DMS79 treated with DMSO at 0.1 percent for 48 hours (cell line): ENCODE data around the gene CD300LF.

Experiments
- DNase-seq: peaks from one replicate; lab custom pipeline; 2025; lab: John Stamatoyannopoulos, UW

CD300LF gene

DNA sequence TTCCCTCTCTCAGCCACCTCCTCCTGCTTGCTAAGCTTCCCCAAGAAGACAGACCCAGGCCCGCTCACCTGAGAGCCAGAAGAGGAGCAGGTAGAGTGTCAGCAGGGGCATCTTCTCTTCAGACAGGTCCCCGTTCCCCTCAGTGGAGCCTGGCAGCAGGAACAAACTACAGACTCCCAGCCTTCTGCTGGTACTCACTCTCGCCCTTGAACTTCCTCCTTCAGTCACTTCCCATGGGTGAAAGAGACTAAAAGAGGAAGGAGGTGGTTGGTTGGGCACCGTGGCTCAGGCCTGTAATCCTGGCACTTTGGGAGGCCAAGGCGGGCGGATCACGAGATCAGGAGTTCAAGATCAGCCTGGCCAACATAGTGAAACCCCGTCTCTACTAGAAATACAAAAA lies at the start of gene CD300LF:
Gene CD300LF (minus strand): TSS at position 168 of the 400 bp plus-strand sequence. CDS start 57 bp downstream, at position 111.
- no peak for DNase-seq

DNA sequence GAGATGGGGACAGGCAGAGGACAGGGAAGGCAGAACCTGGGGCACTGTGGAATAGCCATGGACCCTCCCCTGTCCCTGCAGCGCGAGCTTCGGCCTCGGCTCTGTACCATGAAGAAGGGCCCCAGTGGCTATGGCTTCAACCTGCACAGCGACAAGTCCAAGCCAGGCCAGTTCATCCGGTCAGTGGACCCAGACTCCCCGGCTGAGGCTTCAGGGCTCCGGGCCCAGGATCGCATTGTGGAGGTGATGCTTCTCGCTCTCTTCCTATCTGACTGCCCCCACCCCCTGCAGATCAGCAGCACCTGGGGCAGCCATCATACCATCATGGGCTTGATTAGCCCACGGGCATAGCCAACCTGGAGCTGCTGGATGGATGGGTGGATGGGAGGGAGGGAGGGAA lies 49.2 kb upstream of the CD300LF start:
- DNase-seq: no peak

DNA sequence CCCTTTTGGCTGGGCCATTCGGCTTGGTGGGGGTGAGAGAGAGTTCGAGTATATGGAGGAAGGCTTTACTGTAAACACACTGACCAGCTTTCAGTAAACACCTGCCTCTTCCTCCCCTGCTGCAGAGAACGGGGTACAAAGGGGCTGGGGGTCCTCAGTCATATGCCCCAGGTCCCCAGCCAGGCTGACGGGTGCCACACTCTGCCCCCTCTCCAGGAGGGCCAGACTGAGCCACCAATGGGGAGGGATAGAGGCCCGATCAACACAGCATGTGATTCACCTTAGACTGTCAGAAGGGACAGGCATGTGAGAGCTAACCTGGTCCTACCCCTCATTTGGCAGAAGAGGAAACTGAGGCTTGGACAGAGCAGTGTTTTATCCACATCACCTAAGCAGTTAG lies 48.7 kb upstream of the CD300LF start:
- DNase-seq: no peak

DNA sequence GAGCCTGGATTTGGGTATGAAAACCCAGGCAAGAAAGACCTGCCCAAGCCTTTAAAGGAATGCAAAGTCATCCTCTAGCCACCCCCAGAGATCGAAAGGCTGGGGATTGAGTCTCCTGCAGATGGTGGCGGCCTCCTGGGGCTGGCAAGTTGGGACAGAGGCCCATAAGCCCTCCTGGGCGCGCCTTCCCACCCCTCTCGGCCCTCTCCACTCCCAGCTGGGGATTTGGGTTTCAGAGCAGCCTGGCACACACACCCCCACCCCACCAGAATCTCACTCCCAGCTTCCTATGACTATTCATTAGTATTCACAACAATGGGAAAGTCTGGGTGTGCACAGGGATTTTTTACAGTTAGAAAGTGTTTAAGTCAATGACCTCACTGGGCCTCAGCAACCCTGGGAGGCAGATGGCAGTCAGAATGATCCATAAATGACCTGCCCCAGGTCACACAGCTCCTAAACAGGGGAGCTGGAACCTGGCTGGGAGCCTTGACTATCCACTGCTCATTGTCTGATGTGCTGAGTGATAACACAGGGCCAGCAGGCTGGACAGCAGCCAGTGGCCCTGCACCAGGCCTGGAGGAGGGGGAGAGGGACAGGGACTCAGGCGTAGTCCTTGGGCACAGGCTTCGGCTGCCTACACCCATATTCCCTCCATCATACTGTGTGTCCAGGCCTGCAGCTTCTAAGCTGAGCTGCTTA lies 47.8 kb upstream of the CD300LF start:
- DNase-seq: no peak

DNA sequence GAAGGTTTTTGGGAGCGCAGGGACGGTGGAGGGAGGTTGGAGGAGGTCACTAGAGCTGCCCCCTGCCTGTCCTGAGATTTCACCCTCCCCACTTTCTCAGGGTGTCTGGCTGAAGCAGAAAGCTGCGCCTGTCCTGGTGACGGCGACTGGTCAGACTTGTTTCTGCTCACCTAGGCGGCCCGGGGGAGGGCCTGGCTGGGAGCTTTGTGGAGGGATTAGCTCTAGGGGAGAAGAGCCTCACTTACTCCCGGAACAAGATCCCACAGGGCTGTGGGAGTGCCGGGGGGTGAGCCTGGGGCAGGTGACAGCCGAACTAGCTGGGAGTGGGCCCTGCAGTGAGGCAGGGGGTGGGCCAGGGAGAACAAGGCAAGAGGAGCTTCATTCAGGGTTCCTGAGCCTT lies 47.2 kb upstream of the CD300LF start:
- no peak for DNase-seq

DNA sequence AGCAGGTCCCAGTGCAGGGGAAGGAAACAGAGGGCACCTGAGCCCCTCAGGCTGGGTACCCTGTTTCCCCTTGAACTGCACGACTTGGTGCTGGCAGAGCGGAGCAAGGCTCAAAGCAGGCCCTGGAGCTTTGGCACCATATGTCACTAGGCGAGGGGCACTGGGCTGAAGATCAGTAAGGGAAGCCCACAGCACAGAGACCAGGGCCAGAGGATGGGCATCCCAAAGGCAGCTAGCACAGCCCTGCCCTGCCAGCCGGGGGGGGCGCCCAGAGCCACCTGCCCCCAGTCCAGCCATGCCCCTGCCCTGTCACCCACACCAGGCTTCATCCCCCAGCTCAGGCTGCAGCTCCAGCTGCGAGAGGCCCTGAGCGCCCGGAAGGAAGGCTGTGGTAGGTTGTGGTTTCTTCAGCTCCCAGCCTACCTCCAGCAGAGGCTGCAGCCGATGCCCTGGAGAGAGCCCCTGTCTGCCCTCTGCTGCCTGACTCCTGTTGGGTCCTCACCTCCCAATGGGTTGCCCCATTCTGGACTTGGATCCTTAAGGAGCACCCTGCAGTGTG lies 46.6 kb upstream of the CD300LF start:
- no peak for DNase-seq

DNA sequence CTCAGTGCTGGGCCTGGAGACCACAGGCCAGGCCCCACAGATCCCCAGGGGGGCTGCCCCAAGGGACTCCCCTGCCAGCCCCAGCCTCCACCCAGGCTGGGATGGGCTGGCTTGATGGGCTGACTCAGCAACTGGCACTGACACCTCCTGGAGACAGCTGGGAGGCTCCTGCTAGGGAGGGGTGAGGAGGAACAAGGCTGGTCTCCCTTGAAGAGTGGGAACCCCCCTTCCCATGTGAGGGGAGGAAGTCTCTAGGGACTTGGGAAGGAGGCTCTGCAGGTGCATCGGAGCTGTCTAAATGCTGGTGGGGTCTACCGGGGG lies 46.1 kb upstream of the CD300LF start:
- DNase-seq: no peak

DNA sequence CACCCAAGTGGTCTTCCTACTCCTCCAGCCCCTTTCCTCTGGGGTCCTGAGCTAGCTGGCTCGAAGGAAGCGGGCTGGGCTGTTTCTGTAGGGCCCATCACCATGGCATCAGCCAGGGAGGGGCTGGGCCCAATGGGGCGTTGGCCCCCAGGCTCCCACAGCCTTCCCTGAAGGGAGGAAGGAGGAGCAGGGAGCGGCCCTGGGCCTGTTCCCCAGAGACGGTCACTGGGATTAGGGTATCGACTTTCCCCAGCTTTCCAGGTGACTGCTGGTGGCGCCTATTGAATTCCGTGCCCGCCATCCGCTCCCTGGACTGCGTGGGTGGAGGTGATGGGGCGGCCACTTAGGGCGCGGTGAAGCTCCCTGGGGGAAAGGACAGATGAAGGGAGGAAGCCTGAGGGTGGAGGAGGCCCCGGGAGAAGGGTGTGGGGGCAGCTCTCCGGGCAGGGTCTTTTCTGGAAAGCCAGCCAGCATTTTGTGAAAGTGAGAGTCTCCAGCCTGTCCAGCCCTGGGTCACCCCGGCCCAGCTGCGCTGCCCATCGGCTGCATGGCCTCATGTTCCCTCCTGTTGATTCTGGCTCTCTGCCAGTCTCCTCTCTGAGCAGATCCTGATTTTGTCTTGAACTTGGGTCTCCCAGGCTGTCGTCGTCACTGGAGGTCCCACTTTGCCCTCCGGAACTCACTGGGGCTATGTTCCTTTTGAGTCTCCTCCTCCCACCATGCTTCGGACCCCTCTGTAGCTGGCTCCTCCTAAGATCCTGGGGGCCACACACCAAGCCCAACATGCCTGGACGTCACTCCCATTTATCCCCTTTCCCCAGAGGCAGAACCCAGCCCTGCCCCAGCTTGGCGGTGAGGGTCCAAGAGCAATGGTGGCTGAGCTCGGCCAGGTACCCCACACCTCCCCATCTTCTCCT lies 45.5 kb upstream of the CD300LF start:
- DNase-seq: no peak

DNA sequence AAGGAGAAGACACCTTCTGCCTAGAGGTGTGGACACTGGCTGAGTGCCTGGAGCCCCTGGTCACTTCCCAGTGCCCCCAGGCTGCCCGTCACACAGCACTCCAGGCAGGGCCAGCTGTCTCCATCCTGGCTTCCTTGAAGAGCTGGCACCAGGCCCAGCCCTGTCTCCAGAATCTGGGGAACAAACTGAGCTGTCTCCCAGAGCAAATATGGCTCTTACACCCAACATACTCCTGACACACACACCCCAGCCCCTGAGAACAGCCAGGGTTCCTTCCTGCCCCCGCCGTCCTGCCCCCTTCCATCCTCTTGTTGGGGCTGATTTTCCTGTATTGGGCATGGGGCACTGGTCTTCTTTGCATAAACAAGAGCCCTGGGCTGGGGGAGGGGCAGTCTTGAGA lies 44.8 kb upstream of the CD300LF start:
- DNase-seq: peak; percentile 4

DNA sequence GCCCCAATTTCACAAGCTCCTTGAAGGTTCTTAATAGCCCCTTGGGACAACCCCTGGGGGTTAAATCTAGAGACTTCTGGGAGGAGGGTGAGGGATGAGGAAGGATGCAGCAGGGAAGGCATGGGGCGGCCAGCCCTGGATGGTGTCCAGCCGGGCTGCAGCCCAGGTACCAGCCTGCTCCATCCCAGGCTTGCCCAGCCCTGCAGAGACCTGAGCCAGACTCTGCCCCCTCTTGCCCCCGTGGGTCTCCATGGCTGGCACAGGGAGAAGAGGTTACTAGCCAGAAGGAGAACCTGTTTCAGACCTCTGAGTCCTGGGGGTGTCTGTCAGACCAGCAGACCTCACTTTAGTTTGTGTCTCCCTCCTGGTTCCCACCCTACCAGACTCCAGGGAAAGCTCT lies 44.2 kb upstream of the CD300LF start:
- DNase-seq: no peak

DNA sequence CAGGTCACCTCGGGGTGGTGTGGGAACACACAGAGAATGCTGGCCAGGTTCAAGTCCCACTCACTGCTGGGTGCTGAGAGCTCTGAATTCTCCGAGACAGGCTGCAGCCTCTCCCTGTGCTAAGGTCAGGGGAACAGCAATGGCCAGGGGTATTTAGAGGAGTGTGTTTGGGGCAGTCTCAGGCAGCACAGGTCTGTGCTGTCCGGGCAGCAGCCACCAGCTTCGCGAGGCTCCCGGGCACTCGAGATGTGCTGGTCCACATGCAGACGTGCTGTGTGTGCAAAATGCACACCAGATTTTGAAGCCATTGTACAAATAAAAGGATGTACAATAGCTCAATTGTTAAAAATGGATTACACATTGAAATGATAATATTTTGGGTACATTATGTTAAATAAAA lies 42.8 kb upstream of the CD300LF start:
- no peak for DNase-seq

DNA sequence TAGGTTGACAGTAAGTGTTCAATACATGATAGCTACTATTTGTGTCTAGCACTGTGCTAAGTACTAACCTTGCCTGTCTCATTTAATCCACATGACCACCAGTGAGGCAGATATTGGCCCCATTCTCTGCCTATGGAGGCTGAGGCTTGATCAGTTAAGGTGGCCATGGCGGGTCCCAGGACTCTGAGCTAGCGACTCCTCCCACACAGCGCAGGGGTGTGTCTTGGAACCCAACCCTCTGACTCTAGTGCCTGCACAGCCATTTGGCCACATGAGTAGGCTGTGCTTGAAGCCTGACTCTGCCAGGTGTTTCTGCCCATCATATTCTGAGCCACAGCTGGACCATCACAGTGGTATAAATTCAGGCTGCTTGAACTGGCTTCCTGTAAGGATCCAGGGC lies 42.1 kb upstream of the CD300LF start:
- DNase-seq: no peak

DNA sequence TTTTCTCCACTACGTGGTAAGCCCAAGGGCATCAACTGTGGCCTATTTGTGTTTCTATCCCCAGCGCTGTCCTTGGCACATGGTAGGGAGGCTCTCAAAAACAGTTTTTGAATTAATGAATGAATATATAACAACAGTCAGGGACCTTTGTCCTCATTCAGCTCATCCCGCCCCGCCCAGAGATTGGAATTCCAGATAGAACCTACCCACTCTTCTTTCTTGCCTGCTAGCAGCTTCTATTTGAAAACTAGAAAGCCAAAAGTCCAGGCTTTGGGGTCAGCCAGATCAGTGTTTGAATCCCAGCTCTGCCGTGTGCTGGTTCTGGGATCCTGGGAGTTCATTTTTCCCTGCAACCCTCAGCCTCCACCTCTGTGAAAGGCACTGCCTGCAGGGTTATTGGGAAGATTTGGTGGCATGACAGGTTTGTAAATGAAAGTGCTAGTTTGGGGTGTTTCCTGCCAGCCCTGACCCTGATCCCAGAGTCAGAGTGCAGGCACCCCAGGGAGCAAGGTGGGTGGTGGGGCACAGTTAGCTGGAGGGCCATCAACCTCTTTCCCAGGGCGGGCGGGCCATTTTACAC lies 40.2 kb upstream of the CD300LF start:
- no peak for DNase-seq

DNA sequence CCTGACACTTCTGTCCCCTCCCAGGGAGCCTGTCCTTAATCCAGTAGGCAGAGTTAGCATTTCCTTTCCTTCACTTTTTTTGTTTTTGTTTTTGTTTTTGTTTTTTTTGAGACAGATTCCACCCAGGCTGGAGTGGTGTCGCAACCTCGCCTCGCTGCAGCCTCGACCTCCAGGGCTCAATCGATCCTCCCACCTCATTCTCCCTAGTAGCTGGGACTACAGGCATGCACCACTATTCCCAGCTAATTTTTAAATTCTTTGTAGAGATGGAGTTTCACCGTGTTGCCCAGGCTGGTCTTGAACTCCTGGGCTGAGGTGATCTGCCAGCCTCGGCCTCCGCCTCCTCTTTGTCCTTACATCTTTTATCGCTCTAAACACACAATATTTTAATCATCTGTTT lies 39.7 kb upstream of the CD300LF start:
- DNase-seq: no peak

DNA sequence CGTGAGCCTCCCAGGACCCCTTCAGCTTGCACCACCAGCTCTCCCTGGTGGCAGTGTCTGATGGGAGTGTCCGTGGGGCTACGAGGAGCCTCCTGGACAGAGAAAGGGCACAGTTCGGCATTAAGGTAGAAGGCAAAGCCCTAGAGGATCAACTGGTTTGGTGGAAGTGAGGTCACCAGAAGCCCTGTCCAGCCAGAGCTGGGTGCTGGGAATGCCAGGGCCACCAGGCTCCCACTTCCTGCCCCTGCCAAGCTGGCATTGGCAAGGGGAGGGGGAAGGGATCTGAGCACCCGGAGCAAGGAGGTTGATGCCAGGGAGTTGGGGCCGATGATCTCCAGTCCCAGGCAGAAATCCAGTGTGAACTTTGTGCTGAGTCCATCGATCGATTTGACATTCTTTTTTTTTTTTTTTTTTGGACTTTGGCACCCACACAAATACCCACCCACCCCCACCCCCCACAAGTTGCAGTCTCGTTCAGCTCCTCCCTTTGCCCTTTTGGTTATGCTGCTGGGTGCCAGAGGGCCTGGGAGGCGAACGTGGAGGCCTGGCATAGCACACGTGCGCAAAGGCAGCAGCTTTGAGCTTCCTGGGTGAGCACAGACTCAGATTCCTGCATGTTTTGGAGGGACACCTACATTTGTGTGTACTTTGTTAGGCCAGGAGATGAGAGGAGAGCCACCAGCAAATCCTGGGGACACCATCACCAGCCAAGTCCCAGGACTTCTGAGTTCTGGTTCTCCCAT lies 37.8 kb upstream of the CD300LF start:
- no peak for DNase-seq

DNA sequence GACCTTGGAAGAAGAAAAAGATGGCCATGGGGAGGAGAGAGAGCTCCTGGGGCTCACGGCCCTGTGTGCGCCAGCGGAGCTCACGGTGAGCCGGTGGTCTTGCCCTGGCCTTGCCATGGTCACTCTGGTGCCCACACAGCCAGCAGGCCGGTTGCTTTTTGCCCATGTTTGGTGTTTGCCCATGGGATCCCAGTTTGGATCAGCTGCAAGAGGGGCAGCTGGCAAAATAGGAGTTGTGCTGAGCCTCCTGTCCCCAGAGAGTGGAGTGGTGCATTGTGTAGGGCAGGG lies 37.3 kb upstream of the CD300LF start:
- no peak for DNase-seq

DNA sequence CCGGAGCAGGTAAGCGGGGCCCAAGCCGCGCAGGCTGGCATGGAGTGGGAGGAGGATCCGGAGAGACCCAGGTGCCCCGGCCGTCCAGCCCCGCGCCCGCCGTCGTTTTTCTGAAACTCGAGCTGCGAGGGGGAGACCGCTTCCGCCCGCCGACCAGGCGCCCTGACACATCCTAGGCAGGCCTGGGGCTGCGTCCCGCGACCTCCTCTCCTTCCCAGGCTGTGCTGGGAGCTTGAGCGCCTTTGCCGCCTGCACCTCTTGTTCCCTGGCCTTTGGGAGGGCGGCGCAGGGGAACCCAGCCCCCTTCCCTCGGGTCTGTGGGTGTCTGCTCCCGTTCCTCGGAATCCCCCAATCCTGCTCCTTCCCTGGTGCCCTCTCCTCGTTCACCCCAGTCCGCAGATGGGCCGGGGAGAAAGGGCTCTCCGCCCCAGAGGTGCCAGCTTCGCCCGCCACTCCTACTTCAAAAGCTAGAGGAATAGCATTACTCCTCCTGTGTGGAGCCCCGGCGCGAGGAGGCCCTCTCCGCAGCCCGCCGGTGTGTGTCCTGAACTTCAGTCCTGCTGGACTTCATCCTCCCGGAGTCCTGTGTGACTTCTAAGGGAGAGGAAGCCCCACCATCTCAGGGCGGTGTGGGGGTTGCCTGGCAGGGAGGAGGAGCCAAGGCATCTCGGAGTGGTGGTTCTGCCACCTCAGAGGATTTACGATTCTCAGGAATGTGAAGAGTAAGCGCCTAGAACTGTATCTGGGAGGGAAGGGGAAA lies 36.7 kb upstream of the CD300LF start:
- DNase-seq: no peak

DNA sequence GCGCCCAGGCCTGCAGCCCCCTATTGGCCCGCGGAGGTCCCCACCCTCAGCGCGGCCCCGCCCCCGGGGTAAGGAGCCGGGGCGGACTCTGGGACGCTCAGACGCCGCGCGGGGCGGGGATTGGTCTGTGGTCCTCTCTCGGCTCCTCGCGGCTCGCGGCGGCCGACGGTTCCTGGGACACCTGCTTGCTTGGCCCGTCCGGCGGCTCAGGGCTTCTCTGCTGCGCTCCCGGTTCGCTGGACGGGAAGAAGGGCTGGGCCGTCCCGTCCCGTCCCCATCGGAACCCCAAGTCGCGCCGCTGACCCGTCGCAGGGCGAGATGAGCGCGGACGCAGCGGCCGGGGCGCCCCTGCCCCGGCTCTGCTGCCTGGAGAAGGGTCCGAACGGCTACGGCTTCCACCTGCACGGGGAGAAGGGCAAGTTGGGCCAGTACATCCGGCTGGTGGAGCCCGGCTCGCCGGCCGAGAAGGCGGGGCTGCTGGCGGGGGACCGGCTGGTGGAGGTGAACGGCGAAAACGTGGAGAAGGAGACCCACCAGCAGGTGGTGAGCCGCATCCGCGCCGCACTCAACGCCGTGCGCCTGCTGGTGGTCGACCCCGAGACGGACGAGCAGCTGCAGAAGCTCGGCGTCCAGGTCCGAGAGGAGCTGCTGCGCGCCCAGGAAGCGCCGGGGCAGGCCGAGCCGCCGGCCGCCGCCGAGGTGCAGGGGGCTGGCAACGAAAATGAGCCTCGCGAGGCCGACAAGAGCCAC lies 36.0 kb upstream of the CD300LF start, which contains the start of gene NHERF1:
Gene NHERF1 (plus strand): TSS at position 100 of the 750 bp plus-strand sequence. CDS start 219 bp downstream, at position 319.
- DNase-seq: no peak

DNA sequence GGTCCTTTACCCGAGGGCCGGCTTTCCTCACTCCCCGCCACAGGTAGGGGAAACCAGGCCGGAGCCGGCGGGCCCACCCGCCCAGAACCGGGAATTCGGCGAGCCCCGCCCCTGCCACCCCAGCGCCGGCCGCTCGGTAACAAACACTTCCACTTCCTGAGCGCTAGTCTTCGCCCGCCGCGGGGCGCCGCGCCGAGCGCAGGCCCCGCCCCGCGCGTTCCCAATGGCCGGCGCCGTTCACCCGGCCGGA lies 35.5 kb upstream of the CD300LF start:
- DNase-seq: peak; percentile 55

DNA sequence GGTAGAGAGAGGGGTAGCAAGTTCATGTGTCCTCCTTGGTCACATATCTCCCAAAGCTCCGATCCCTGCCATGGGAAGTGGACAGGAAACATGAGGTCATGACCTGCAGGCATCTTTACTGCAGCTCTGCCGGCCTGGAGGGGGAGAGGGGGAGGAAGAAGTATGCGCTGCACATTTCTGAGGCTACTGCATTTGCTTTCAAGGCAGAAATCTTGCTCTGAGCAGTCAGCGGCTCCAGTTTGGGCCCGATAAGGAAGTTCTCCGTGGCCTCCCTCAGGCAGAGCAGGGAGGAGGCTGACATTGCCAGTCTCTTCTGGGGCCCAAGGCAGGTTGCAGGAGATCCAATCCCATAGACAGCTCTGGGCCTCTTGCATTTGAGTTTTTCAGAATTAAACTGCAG lies 34.2 kb upstream of the CD300LF start:
- no peak for DNase-seq

DNA sequence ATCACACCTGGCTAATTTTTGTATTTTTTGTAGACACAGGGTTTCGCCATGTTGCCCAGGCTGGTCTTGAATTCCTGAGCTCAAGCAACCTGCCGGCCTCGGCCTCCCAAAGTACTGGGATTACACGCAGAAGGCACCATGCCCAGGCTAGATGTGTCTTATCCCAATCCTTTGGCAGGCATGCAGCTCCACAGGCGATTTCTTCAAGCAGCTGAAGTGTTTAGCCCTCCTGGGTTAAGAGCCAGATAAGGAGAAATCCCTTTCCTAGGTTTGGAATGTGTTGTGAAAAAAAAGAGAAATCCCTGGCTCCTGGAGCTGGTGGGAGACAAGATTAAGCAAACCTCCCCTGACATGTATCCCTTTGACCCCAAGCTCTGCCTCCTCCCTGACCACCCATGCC lies 33.7 kb upstream of the CD300LF start:
- DNase-seq: no peak
